Calu3 (cell line): Measurements from ENCODE around the gene DOCK10. TPM values are rescaled to one million over a fixed set of nuclear protein-coding genes. Genes with fewer than 3 reads are reported as not detected.

Experiments
- BruUV-seq: library from RNA; stranded (reverse); fragments of 400-500 nt; replicated peaks from 2 replicates; lab custom pipeline; 2021; lab: Mats Ljungman, UMichigan
- CTCF ChIA-PET: fragments of 300-600 bp; sonication (Branson Sonifier 250); formaldehyde crosslinking; loops from one replicate; lab custom pipeline; 2022; ENCODE audit warnings: antibody characterized with exemption; lab: Charles Lee
- DNase-seq: peaks from one replicate; pipeline ENCODE4 v3.0.0; 2022
- H3K27ac Mint-ChIP-seq: one replicate; pipeline ENCODE4 v1.8.0; 2022; ENCODE audit warnings: mixed read lengths; ENCODE audit not compliant: unreplicated experiment
- H3K27me3 Mint-ChIP-seq: one replicate; pipeline ENCODE4 v1.8.0; 2022; ENCODE audit warnings: mixed read lengths; ENCODE audit not compliant: unreplicated experiment
- H3K36me3 Mint-ChIP-seq: one replicate; pipeline ENCODE4 v1.8.0; 2022; ENCODE audit warnings: mild to moderate bottlenecking, moderate library complexity, mixed read lengths; ENCODE audit not compliant: insufficient read depth, unreplicated experiment
- H3K4me1 Mint-ChIP-seq: one replicate; pipeline ENCODE4 v1.8.0; 2022; ENCODE audit warnings: mild to moderate bottlenecking, low read depth, mixed read lengths; ENCODE audit not compliant: unreplicated experiment
- H3K4me3 Mint-ChIP-seq: one replicate; pipeline ENCODE4 v1.8.0; 2022; ENCODE audit warnings: mild to moderate bottlenecking, low read depth, moderate library complexity, mixed read lengths; ENCODE audit not compliant: unreplicated experiment
- H3K9me3 Mint-ChIP-seq: one replicate; pipeline ENCODE4 v1.8.0; 2022; ENCODE audit warnings: low read depth, mixed read lengths; ENCODE audit not compliant: unreplicated experiment
- CTCF ChIP-seq: fragments of 200-600 bp; IDR thresholded peaks from one replicate; pipeline ENCODE4 v1.8.0; 2022; ENCODE audit warnings: antibody characterized with exemption; ENCODE audit not compliant: unreplicated experiment
- intact Hi-C: fragments of 100-400 bp; cut with micrococcal nuclease; formaldehyde crosslinking; loops from one replicate; pipeline ENCODE4 v1.10.0; 2022; ENCODE audit not compliant: unreplicated experiment
- total RNA-seq: library from RNA; stranded (reverse); gene quantifications from 2 replicates; pipeline ENCODE4 v1.2.3, GENCODE V29; 2022

DOCK10 gene
- total RNA-seq, 1 experiment from 2014 or later, result 11.9 TPM

GRCh38 chr2:224860786-224861185 lies 181.5 kb downstream of the DOCK10 start:
- no peak for TF ChIP-seq CTCF
- no peak for DNase-seq
- Mint-ChIP-seq H3K9me3 (no peaks in the 10 kb centered on the region), H3K27me3 (no peaks in the 10 kb centered on the region), H3K36me3 (no peaks in the 10 kb centered on the region), H3K27ac (no peak overlapping the region), H3K4me3 (no peak overlapping the region), H3K4me1 (no peaks in the 10 kb centered on the region)
- intact Hi-C loops, result no loop called here
- BruUV-seq, result no TSS peak
- CTCF ChIA-PET, result no interaction called here

GRCh38 chr2:224851811-224852210 lies 190.5 kb downstream of the DOCK10 start:
- Mint-ChIP-seq H3K4me1 (no peaks in the 10 kb centered on the region), H3K9me3 (peaks cover 3% of the 10 kb centered on the region), H3K27me3 (no peaks in the 10 kb centered on the region), H3K4me3 (no peak overlapping the region), H3K36me3 (no peaks in the 10 kb centered on the region), H3K27ac (no peak overlapping the region)
- no TSS peak for BruUV-seq
- DNase-seq, result no peak
- TF ChIP-seq CTCF, result no peak
- CTCF ChIA-PET, result no interaction called here
- intact Hi-C loops, result no loop called here

- intact Hi-C loops, result no loop called here
- no peak overlapping the region for H3K4me3 Mint-ChIP-seq
- H3K4me1 Mint-ChIP-seq, result no peaks in the 10 kb centered on the region
- no peak for DNase-seq
- BruUV-seq, result no TSS peak
- H3K27ac Mint-ChIP-seq, result no peak overlapping the region
- no peaks in the 10 kb centered on the region for H3K36me3 Mint-ChIP-seq
- CTCF ChIA-PET, result no interaction called here
- no peaks in the 10 kb centered on the region for H3K27me3 Mint-ChIP-seq
- peaks cover 3% of the 10 kb centered on the region for H3K9me3 Mint-ChIP-seq
- no peak for TF ChIP-seq CTCF
Observed at GRCh38 chr2:224850081-224850480, 192.2 kb downstream of the DOCK10 start.

- H3K4me3 Mint-ChIP-seq, result no peak overlapping the region
- intact Hi-C loops, result no loop called here
- no peaks in the 10 kb centered on the region for H3K4me1 Mint-ChIP-seq
- H3K27ac Mint-ChIP-seq, result no peak overlapping the region
- H3K9me3 Mint-ChIP-seq, result peaks cover 3% of the 10 kb centered on the region
- no peak for DNase-seq
- no peaks in the 10 kb centered on the region for H3K27me3 Mint-ChIP-seq
- H3K36me3 Mint-ChIP-seq, result no peaks in the 10 kb centered on the region
- BruUV-seq, result no TSS peak
- TF ChIP-seq CTCF, result no peak
- CTCF ChIA-PET, result no interaction called here
Observed at GRCh38 chr2:224849264-224849663, 193.0 kb downstream of the DOCK10 start.
